GM19467 (cell line): ENCODE results near the gene PCMT1.
"Not testable (repeated sequence)": the region's sequence is repeated elsewhere in the genome, so short reads cannot be mapped to it uniquely, and the experiment has no call there.

Source experiments
- ATAC-seq: cut with Tn5 transposase; IDR thresholded peaks from one replicate; pipeline ENCODE4 v1.9.1; 2021; ENCODE audit warnings: mild to moderate bottlenecking, moderate library complexity; ENCODE audit not compliant: unreplicated experiment

Gene PCMT1

DNA sequence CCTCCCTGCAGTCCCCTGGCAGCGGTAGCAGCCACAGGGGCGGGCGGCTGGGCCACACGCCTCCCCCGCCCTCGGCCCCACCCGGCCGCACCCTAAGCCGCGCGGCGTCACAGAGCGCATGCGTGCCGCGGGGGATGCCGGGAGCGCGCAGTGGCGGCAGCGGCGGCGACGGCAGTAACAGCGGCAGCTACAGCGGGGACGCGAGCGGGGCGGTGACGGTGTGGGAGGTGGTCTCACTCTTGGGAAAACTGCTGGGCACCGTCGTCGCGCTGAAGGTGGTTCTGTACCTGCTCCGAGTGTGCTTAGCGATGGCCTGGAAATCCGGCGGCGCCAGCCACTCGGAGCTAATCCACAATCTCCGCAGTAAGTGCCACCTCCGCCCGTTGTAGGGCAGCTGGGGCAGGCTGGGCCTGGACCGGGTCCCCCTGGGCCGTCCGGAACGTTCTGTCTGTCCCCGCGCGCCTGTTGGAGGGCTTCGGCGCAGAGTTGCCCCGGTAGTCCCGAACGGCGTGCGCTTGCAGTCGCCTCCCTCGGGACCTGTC lies at the start of gene PCMT1:
Gene PCMT1, plus strand, starts transcription at position 148 of the 542 bp plus-strand sequence. Its CDS starts 161 bp downstream, at position 309.
- peak; percentile 86 for ATAC-seq

GRCh38 chr6:149701714-149702113 lies 47.8 kb upstream of the PCMT1 start:
- no peak for ATAC-seq

GRCh38 chr6:149711711-149712110 lies 37.8 kb upstream of the PCMT1 start:
- no peak for ATAC-seq

DNA sequence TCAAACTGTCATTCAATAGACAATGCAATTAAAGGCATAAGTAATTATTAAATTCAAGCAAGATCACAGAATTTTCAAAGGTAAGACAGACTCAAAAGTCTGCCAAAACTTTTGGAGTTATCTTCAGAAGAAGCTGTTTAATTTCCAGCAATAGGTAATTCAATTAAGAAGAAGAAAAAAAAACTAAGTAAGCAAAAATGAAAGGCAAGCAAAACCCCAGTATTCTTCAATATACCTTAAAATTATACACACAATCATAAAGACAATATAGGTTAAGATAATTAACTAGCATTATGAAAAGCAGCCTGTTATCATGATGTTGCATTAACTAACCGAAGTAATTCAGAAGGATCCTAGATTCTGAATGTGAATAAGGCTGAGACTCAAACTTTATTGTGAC lies 35.1 kb upstream of the PCMT1 start:
- no peak for ATAC-seq

GRCh38 chr6:149716181-149716963 lies 33.2 kb upstream of the PCMT1 start:
- ATAC-seq = no peak

- peak; percentile 2 for ATAC-seq
These were observed 32.3 kb upstream of the PCMT1 start for GRCh38 chr6:149717255-149717587.

DNA sequence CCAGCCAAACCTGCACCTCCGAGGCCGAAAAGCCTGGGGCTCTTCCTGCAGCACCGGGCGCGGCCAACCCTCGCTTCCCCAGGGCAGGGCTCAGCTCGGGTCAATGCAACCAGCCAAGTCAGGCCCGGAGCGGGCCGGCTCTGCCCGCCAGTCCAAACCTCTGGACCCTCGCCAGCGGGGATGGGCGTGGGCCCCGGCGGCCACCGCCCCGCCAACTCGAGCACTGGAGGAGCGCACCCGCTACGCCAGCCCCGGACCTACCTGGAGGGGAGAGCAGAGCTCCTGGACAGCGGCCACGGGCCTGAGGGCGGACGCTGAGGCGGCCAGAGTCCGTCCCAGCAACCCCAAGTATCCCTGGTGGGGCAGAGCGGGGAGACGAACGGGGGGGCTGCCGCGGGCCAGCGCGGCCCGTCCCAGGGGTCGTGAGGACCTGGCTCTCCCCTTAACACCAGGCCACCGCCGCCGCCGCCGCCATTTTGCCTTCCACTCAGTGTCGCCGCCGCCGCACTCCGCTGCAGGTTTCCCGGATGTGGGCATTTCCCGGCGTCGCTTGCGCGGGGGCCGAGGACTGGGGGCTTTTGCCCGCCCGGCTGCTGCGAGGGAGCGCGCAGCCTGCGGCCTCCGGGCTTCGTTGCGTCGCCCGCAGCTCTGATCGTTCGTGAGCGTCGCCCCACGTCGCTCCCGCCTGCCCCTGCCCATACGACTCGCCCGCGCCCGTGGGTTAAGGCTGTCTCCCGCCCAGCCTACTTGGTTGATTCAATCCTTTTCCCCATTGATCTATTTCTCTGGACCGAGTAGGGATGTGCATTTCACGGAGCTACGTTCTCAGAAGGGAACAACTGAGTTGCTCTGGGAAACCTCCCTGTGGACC lies 31.7 kb upstream of the PCMT1 start, which contains the start of gene LATS1:
Gene LATS1, minus strand, starts transcription at position 514 of the 871 bp plus-strand sequence. CDS start 15,975 bp downstream, outside the sequence.
- peak; percentile 81 for ATAC-seq

DNA sequence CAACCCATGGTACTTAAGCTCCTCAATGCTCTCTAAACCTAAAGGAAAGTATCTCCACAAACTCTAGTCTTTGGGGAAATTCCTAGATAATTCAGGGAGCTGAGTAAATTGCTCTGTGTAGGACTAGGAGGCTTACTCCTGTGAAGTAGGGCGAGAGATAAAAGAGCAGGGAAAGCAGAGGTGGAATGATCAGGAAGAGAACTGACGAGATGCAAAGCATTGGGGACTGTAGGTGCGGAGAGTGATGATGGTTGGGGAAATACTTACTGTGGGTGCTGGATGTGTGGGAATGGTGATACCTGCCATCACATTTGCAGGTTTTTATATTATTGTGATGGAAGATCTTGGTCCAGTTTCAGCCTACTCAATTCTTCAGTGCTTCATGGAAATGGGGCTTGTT lies 30.0 kb upstream of the PCMT1 start:
- ATAC-seq = no peak

GRCh38 chr6:149723262-149723661 lies 26.3 kb upstream of the PCMT1 start:
- ATAC-seq = no peak

- ATAC-seq = no peak
These were observed 25.6 kb upstream of the PCMT1 start for GRCh38 chr6:149723771-149724417.

GRCh38 chr6:149725785-149726184 lies 23.8 kb upstream of the PCMT1 start:
- no peak for ATAC-seq

DNA sequence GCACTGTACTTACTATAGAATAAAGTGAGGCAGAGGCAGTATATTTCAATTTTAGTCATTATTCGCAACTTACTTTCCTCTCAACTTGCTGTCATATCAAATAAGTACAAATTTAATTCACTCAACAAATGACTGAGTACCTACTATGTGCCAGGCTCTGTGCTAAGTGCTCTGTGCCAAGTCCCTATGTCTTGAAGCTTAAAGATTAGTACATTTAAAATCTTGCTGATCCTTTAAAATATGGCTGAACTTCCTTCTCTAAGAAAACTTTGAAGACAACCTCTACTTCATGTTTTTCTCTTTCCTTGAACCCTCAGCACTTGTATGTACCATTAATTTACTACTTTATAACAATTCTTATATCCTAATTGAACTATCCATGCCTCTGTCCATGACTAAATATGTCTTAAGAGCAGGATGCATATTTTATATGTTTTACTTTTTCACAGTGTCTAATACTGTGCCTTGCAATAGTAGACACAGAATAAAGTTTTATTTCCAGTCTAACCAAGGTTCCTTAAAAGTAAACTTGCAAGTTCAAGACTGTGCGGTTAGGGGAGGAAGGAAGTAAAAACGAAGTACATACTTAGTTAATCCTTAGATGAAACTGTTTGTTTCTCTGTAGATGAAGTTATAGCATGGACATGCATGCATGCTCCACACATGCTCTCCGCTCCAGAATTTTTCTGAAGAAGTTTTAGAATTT lies 21.6 kb upstream of the PCMT1 start:
- no peak for ATAC-seq

- no peak for ATAC-seq
These were observed 20.9 kb upstream of the PCMT1 start for GRCh38 chr6:149728499-149729234.

DNA sequence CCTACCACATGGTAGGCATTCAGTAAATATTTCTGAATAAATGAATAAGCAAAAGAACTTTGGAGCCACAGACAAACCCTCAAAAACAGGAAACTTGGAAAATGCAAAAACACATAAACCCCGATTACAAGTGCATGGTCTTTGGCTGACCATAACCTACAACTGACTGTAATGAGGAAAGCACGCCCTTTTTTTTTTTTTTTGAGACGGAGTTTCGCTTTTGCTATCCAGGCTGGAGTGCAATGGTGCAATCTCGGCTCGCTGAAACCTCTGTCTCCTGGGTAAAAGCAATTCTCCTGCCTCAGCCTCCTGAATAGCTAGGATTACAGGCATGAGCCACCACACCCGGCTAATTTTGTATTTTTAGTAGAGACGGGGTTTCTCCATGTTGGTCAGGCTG lies 19.7 kb upstream of the PCMT1 start:
- no peak for ATAC-seq

- no peak for ATAC-seq
These were observed 16.3 kb upstream of the PCMT1 start for GRCh38 chr6:149733089-149733720.

DNA sequence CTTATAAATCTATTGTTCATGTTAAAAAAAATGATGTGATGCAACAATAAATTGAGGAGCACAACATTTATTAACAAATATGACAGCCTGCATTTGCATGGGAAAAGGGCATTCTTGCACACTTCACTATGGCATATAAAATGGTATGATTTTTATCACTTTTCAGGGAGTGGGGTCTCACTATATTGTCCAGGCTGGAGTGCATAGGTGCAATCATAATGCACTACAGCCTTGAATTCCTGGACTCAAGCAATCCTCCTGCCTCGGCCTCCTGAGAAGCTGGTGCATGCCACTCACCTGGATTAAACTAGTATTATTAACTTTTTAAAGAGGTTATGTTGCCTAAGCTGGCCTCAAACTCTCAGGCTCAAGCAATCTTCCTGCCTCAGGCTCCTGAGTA lies 14.6 kb upstream of the PCMT1 start:
- ATAC-seq = no peak

DNA sequence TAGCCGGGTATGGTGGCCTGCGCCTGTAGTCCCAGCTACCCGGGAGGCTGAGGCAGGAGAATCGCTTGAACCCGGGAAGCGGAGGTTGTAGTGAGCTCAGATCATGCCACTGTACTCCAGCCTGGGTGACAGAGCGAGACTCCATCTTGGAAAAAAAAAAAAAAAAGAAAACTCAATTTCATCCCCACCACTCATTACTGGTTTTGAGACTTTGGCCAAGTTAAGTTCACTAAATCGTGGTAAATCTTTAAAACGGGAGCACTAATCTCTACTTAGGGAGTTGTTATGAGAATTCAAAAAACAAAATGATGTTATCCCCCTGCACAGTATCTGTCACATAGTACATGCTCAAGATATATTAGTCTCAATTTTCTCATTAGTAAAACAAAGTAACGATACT lies 4.3 kb upstream of the PCMT1 start:
- not testable (repeated sequence) for ATAC-seq

GRCh38 chr6:149746147-149746946 lies 3.2 kb upstream of the PCMT1 start, which contains the start of gene NUP43:
Gene NUP43 (minus strand): TSS chr6:149746529. CDS start chr6:149746495, 34 bp downstream.
- ATAC-seq = peak; percentile 55
